ES-I3 (cell line): ENCODE measurements around the gene RIMBP2.
"Not testable (repeated sequence)": the region's sequence is repeated elsewhere in the genome, so short reads cannot be mapped to it uniquely, and the experiment has no call there.

Experiments used
- H3K36me3 ChIP-seq: 2 replicates; pipeline ENCODE4 v1.6.1; 2013; ENCODE audit warnings: mild to moderate bottlenecking, low read length, control low read depth, moderate library complexity; ENCODE audit not compliant: insufficient read depth
- H3K4me1 ChIP-seq: 2 replicates; pipeline ENCODE4 v1.6.1; 2013; ENCODE audit warnings: mild to moderate bottlenecking, control low read depth, low read length; ENCODE audit not compliant: insufficient read depth
- H3K9ac ChIP-seq: 2 replicates; pipeline ENCODE4 v1.6.1; 2013; ENCODE audit warnings: low read depth, mild to moderate bottlenecking, low read length, moderate library complexity
- H3K9me3 ChIP-seq: 2 replicates; pipeline ENCODE4 v1.6.1; 2013; ENCODE audit warnings: mild to moderate bottlenecking, low read length, moderate library complexity; ENCODE audit not compliant: control insufficient read depth, insufficient read depth

Gene RIMBP2

GRCh38 chr12:130746546-130746945, 30.4 kb upstream of the RIMBP2 start:
- no peak overlapping the region for H3K9ac ChIP-seq
- H3K9me3 ChIP-seq, result no peaks in the 10 kb centered on the region
- H3K4me1 ChIP-seq, result no peaks in the 10 kb centered on the region; the same call in 1 of the 2 replicates
- no peaks in the 10 kb centered on the region for H3K36me3 ChIP-seq

GRCh38 chr12:130745921-130746320, 29.8 kb upstream of the RIMBP2 start:
- Histone ChIP-seq H3K9ac (no peak overlapping the region), H3K36me3 (no peaks in the 10 kb centered on the region), H3K9me3 (no peaks in the 10 kb centered on the region), H3K4me1 (no peaks in the 10 kb centered on the region; the same call in 1 of the 2 replicates)

GRCh38 chr12:130744274-130744673, 28.2 kb upstream of the RIMBP2 start:
- no peak overlapping the region for H3K9ac ChIP-seq
- H3K4me1 ChIP-seq, result no peaks in the 10 kb centered on the region; the same call in 1 of the 2 replicates
- H3K36me3 ChIP-seq, result no peaks in the 10 kb centered on the region
- no peaks in the 10 kb centered on the region for H3K9me3 ChIP-seq

GRCh38 chr12:130743606-130744005, 27.5 kb upstream of the RIMBP2 start:
- H3K36me3 ChIP-seq, result no peaks in the 10 kb centered on the region
- no peaks in the 10 kb centered on the region for H3K9me3 ChIP-seq
- H3K4me1 ChIP-seq, result no peaks in the 10 kb centered on the region; the same call in 1 of the 2 replicates
- no peak overlapping the region for H3K9ac ChIP-seq

- no peaks in the 10 kb centered on the region for H3K9me3 ChIP-seq
These were observed 27.1 kb upstream of the RIMBP2 start for GRCh38 chr12:130743176-130743575.

GRCh38 chr12:130742716-130743115, 26.6 kb upstream of the RIMBP2 start:
- H3K9me3 ChIP-seq, result no peaks in the 10 kb centered on the region
- no peaks in the 10 kb centered on the region for H3K4me1 ChIP-seq
- no peak overlapping the region for H3K9ac ChIP-seq
- no peaks in the 10 kb centered on the region for H3K36me3 ChIP-seq

More at GRCh38 chr12:130743176-130743575, 27.1 kb upstream of the RIMBP2 start:
- Histone ChIP-seq H3K9ac (no peak overlapping the region), H3K36me3 (no peaks in the 10 kb centered on the region), H3K4me1 (no peaks in the 10 kb centered on the region; the same call in 1 of the 2 replicates)

GRCh38 chr12:130742112-130742511, 26.0 kb upstream of the RIMBP2 start:
- H3K4me1 ChIP-seq, result no peaks in the 10 kb centered on the region
- no peak overlapping the region for H3K9ac ChIP-seq
- H3K36me3 ChIP-seq, result no peaks in the 10 kb centered on the region
- no peaks in the 10 kb centered on the region for H3K9me3 ChIP-seq

- Histone ChIP-seq H3K36me3 (no peaks in the 10 kb centered on the region), H3K9me3 (no peaks in the 10 kb centered on the region), H3K4me1 (no peaks in the 10 kb centered on the region), H3K9ac (no peak overlapping the region)
These were observed 23.5 kb upstream of the RIMBP2 start for GRCh38 chr12:130739571-130739970.

GRCh38 chr12:130738403-130738802, 22.3 kb upstream of the RIMBP2 start:
- H3K9me3 ChIP-seq, H3K36me3 ChIP-seq, H3K9ac ChIP-seq, H3K4me1 ChIP-seq: not testable (repeated sequence)

GRCh38 chr12:130737731-130738130, 21.6 kb upstream of the RIMBP2 start:
- Histone ChIP-seq H3K9ac (no peak overlapping the region), H3K4me1 (no peaks in the 10 kb centered on the region), H3K36me3 (no peaks in the 10 kb centered on the region), H3K9me3 (no peaks in the 10 kb centered on the region)

- Histone ChIP-seq H3K4me1 (no peaks in the 10 kb centered on the region), H3K36me3 (no peaks in the 10 kb centered on the region), H3K9me3 (0 out of 2 replicates have a peak, but pooled peaks cover 4% of the 10 kb centered on the region), H3K9ac (no peak overlapping the region)
These were observed 13.2 kb upstream of the RIMBP2 start for GRCh38 chr12:130729344-130729743.

- no peak overlapping the region for H3K9ac ChIP-seq
- H3K9me3 ChIP-seq, result 0 out of 2 replicates have a peak, but pooled peaks cover 4% of the 10 kb centered on the region
- H3K4me1 ChIP-seq, result no peaks in the 10 kb centered on the region
- H3K36me3 ChIP-seq, result no peaks in the 10 kb centered on the region
These were observed 12.3 kb upstream of the RIMBP2 start for GRCh38 chr12:130728158-130729058.

GRCh38 chr12:130719263-130719859, 3.3 kb upstream of the RIMBP2 start:
- Histone ChIP-seq H3K9ac (no peak overlapping the region), H3K9me3 (peaks cover 4% of the 10 kb centered on the region; the same call in 1 of the 2 replicates), H3K4me1 (no peaks in the 10 kb centered on the region; the same call in 1 of the 2 replicates), H3K36me3 (no peaks in the 10 kb centered on the region)

GRCh38 chr12:130717752-130718151, 1.7 kb upstream of the RIMBP2 start:
- Histone ChIP-seq H3K9ac (no peak overlapping the region), H3K9me3 (peaks cover 4% of the 10 kb centered on the region; the same call in 1 of the 2 replicates), H3K36me3 (no peaks in the 10 kb centered on the region), H3K4me1 (no peaks in the 10 kb centered on the region; the same call in 1 of the 2 replicates)
